Right kidney (tissue), 1 donor: ENCODE data around the gene SUPT20HL1.
"Not testable (repeated sequence)": the region's sequence is repeated elsewhere in the genome, so short reads cannot be mapped to it uniquely, and the experiment has no call there.

Source experiments
- DNase-seq: peaks from one replicate; pipeline ENCODE4 v3.0.0-alpha.2; 2016

SUPT20HL1 gene

GRCh38 chrX:24363432-24364181 lies 3.2 kb downstream of the SUPT20HL1 start:
- DNase-seq = not testable (repeated sequence)

- DNase-seq = no peak
Measured at GRCh38 chrX:24364326-24364725, 3.9 kb downstream of the SUPT20HL1 start.

- no peak for DNase-seq
Measured at GRCh38 chrX:24364851-24365538, 4.6 kb downstream of the SUPT20HL1 start.

GRCh38 chrX:24366762-24367400 lies 6.4 kb downstream of the SUPT20HL1 start:
- not testable (repeated sequence) for DNase-seq

GRCh38 chrX:24369816-24370215 lies 9.4 kb downstream of the SUPT20HL1 start:
- DNase-seq = no peak

GRCh38 chrX:24371391-24371972 lies 11.0 kb downstream of the SUPT20HL1 start:
- peak; percentile 57 for DNase-seq

GRCh38 chrX:24372021-24372763 lies 11.8 kb downstream of the SUPT20HL1 start:
- peak; percentile 19 for DNase-seq

GRCh38 chrX:24375600-24376131 lies 15.2 kb downstream of the SUPT20HL1 start:
- DNase-seq = no peak

GRCh38 chrX:24376403-24376802 lies 16.0 kb downstream of the SUPT20HL1 start:
- DNase-seq = no peak

GRCh38 chrX:24377195-24377594 lies 16.8 kb downstream of the SUPT20HL1 start:
- DNase-seq = no peak

- no peak for DNase-seq
Measured at GRCh38 chrX:24377911-24378468, 17.6 kb downstream of the SUPT20HL1 start.

- no peak for DNase-seq
Measured at GRCh38 chrX:24378706-24379105, 18.3 kb downstream of the SUPT20HL1 start.

- DNase-seq = no peak
Measured at GRCh38 chrX:24380262-24381187, 20.1 kb downstream of the SUPT20HL1 start.

GRCh38 chrX:24382315-24382714 lies 21.9 kb downstream of the SUPT20HL1 start:
- not testable (repeated sequence) for DNase-seq

GRCh38 chrX:24387724-24388123 lies 27.3 kb downstream of the SUPT20HL1 start:
- DNase-seq = no peak

GRCh38 chrX:24391389-24391788 lies 30.9 kb downstream of the SUPT20HL1 start:
- no peak for DNase-seq

- DNase-seq = no peak
Measured at GRCh38 chrX:24391843-24392242, 31.4 kb downstream of the SUPT20HL1 start.

GRCh38 chrX:24392709-24393108 lies 32.3 kb downstream of the SUPT20HL1 start:
- no peak for DNase-seq

GRCh38 chrX:24395775-24396174 lies 35.3 kb downstream of the SUPT20HL1 start:
- no peak for DNase-seq

GRCh38 chrX:24396236-24396930 lies 35.9 kb downstream of the SUPT20HL1 start:
- DNase-seq = no peak
